ACHN (cell line): ENCODE results near the gene PLK1.

Experiments
- DNase-seq: peaks from one replicate; pipeline ENCODE4 v3.0.0-alpha.2; 2015
- in situ Hi-C: cut with HindIII; loops from 2 replicates; pipeline ENCODE4 v1.10.0; 2017; ENCODE audit warnings: low sequenced_read_pairs, low pct_ligation_motif_present, low pct_unique_long_range_greater_than_20kb

PLK1 gene

GRCh38 chr16:23676924-23677480, 1.7 kb upstream of the PLK1 start:
- no peak for DNase-seq
- in situ Hi-C loops, result no loop called here

GRCh38 chr16:23679274-23679985, 741 bp downstream of the PLK1 start:
- peak; percentile 71 for DNase-seq
- in situ Hi-C loops, result no loop called here

- in situ Hi-C loops, result no loop called here
- no peak for DNase-seq
Measured at GRCh38 chr16:23679986-23680336, 1.3 kb downstream of the PLK1 start.

- in situ Hi-C loops, result no loop called here
Measured at GRCh38 chr16:23682181-23682580, 3.5 kb downstream of the PLK1 start.

GRCh38 chr16:23683487-23683886, 4.8 kb downstream of the PLK1 start:
- DNase-seq, result no peak
- in situ Hi-C loops, result no loop called here

More at GRCh38 chr16:23682181-23682580, 3.5 kb downstream of the PLK1 start:
- no peak for DNase-seq

GRCh38 chr16:23687034-23687808, 8.5 kb downstream of the PLK1 start:
- in situ Hi-C loops, result no loop called here

GRCh38 chr16:23689442-23690187, 10.9 kb downstream of the PLK1 start:
- no peak for DNase-seq
- in situ Hi-C loops, result no loop called here

More at GRCh38 chr16:23687034-23687808, 8.5 kb downstream of the PLK1 start:
- no peak for DNase-seq

GRCh38 chr16:23690771-23691482, 12.2 kb downstream of the PLK1 start:
- in situ Hi-C loops, result no loop called here
- DNase-seq, result no peak

GRCh38 chr16:23691483-23692189, 12.9 kb downstream of the PLK1 start:
- in situ Hi-C loops, result no loop called here
- peak; percentile 91 for DNase-seq

GRCh38 chr16:23692190-23692837, 13.6 kb downstream of the PLK1 start:
- in situ Hi-C loops, result no loop called here
- no peak for DNase-seq

- DNase-seq, result no peak
- in situ Hi-C loops, result no loop called here
Measured at GRCh38 chr16:23694265-23694643, 15.6 kb downstream of the PLK1 start.

- in situ Hi-C loops, result no loop called here
- DNase-seq, result peak; percentile 30
Measured at GRCh38 chr16:23694644-23695373, 16.1 kb downstream of the PLK1 start.

- DNase-seq, result no peak
- in situ Hi-C loops, result no loop called here
Measured at GRCh38 chr16:23695756-23696155, 17.1 kb downstream of the PLK1 start.

GRCh38 chr16:23699100-23699499, 20.4 kb downstream of the PLK1 start:
- DNase-seq, result no peak
- in situ Hi-C loops, result no loop called here

GRCh38 chr16:23700093-23700492, 21.4 kb downstream of the PLK1 start:
- DNase-seq, result no peak
- in situ Hi-C loops, result no loop called here

- in situ Hi-C loops, result no loop called here
- no peak for DNase-seq
Measured at GRCh38 chr16:23700509-23700908, 21.8 kb downstream of the PLK1 start.

GRCh38 chr16:23701045-23701444, 22.4 kb downstream of the PLK1 start:
- in situ Hi-C loops, result no loop called here

More at GRCh38 chr16:23701045-23701444, 22.4 kb downstream of the PLK1 start:
- no peak for DNase-seq
